ENCODE measurements around the gene MYH11.

The MYH11 gene

GRCh38 chr16:15876503-15876902, 19.7 kb upstream of the MYH11 start:
- WGBS, 2 donors (ENCODE audit: extremely low coverage in 2 of 2, insufficient read length in 2 of 2, insufficient replicate concordance in 1 of 2), result no CpG with 5 or more reads among the region's 5 CpGs
- no peak overlapping the region for H2BK120ac ChIP-seq (ENCODE audit: low read depth, low read length)
- H3K4me1 ChIP-seq (ENCODE audit: control insufficient read depth in 2 of 2, insufficient read depth in 1 of 2, low read depth in 1 of 2, low read length in 2 of 2), result no peaks in the 10 kb centered on the region
- H2AFZ ChIP-seq (ENCODE audit: low read length), result no peak overlapping the region
- H3K27me3 ChIP-seq (ENCODE audit: control insufficient read depth in 3 of 3, insufficient read depth in 3 of 3, low read depth in 1 of 3, low read length in 3 of 3), result no peaks in the 10 kb centered on the region
- no peak overlapping the region for H2BK15ac ChIP-seq (ENCODE audit: low read length)
- H4K8ac ChIP-seq (ENCODE audit: low read depth, low read length), result no peak overlapping the region
- H2AK5ac ChIP-seq (ENCODE audit: low read depth, low read length), result no peak overlapping the region
- H3K9me3 ChIP-seq (replicated peaks in 1 of 2; ENCODE audit: control insufficient read depth in 2 of 2, insufficient read depth in 1 of 2, low read depth in 1 of 2, low read length in 2 of 2), result no peaks in the 10 kb centered on the region
- H3K4me3 ChIP-seq (ENCODE audit: low read length in 2 of 2), result no peak overlapping the region
- peaks cover 3% of the 10 kb centered on the region for H3K79me1 ChIP-seq (ENCODE audit: low read depth, low read length)
- no peak overlapping the region for H2BK5ac ChIP-seq (ENCODE audit: low read length)
- H3K18ac ChIP-seq (ENCODE audit: low read length), result no peak overlapping the region
- H4K91ac ChIP-seq (ENCODE audit: low read depth, low read length, poor library complexity), result no peak overlapping the region
- H3K36me3 ChIP-seq (replicated peaks in 1 of 2; ENCODE audit: control insufficient read depth in 2 of 2, insufficient read depth in 2 of 2, low read length in 2 of 2), result peaks cover 6 to 77% of the 10 kb centered on the region in 2 donors
- no peak overlapping the region for H3K9ac ChIP-seq (ENCODE audit: low read depth, low read length, poor library complexity)
- DNase-seq (ENCODE audit: low spot score), result no peak
- H3K4ac ChIP-seq (ENCODE audit: low read length), result no peak overlapping the region
- no peak overlapping the region for H3K14ac ChIP-seq (ENCODE audit: low read length)
- no peak overlapping the region for H3K4me2 ChIP-seq (ENCODE audit: insufficient read depth, low read length, poor library complexity, severe bottlenecking)
- no peak overlapping the region for H2BK12ac ChIP-seq (ENCODE audit: low read length)
- H3K27ac ChIP-seq (replicated peaks; ENCODE audit: low read length), result no peak overlapping the region
- H3K23ac ChIP-seq (ENCODE audit: low read depth, low read length, poor library complexity), result no peak overlapping the region

GRCh38 chr16:15874745-15875314, 18.0 kb upstream of the MYH11 start:
- Histone ChIP-seq H2AFZ (ENCODE audit: low read length) (no peak overlapping the region), H2BK5ac (ENCODE audit: low read length) (no peak overlapping the region), H3K27me3 (ENCODE audit: control insufficient read depth in 3 of 3, insufficient read depth in 3 of 3, low read depth in 1 of 3, low read length in 3 of 3) (no peaks in the 10 kb centered on the region), H3K36me3 (replicated peaks in 1 of 2; ENCODE audit: control insufficient read depth in 2 of 2, insufficient read depth in 2 of 2, low read length in 2 of 2) (peaks cover 7 to 78% of the 10 kb centered on the region in 2 donors), H3K4me1 (ENCODE audit: control insufficient read depth in 2 of 2, insufficient read depth in 1 of 2, low read depth in 1 of 2, low read length in 2 of 2) (no peaks in the 10 kb centered on the region), H2BK12ac (ENCODE audit: low read length) (no peak overlapping the region), H3K23ac (ENCODE audit: low read depth, low read length, poor library complexity) (no peak overlapping the region), H3K4me2 (ENCODE audit: insufficient read depth, low read length, poor library complexity, severe bottlenecking) (no peak overlapping the region), H3K79me1 (ENCODE audit: low read depth, low read length) (peaks cover 3% of the 10 kb centered on the region), H3K4me3 (ENCODE audit: low read length in 2 of 2) (no peak overlapping the region), H4K91ac (ENCODE audit: low read depth, low read length, poor library complexity) (no peak overlapping the region), H3K4ac (ENCODE audit: low read length) (no peak overlapping the region), H4K8ac (ENCODE audit: low read depth, low read length) (no peak overlapping the region), H3K27ac (replicated peaks; ENCODE audit: low read length) (no peak overlapping the region), H3K9me3 (replicated peaks in 1 of 2; ENCODE audit: control insufficient read depth in 2 of 2, insufficient read depth in 1 of 2, low read depth in 1 of 2, low read length in 2 of 2) (no peaks in the 10 kb centered on the region), H3K14ac (ENCODE audit: low read length) (no peak overlapping the region), H2BK120ac (ENCODE audit: low read depth, low read length) (no peak overlapping the region), H2AK5ac (ENCODE audit: low read depth, low read length) (no peak overlapping the region), H3K18ac (ENCODE audit: low read length) (no peak overlapping the region), H3K9ac (ENCODE audit: low read depth, low read length, poor library complexity) (no peak overlapping the region), H2BK15ac (ENCODE audit: low read length) (no peak overlapping the region)
- DNase-seq (ENCODE audit: low spot score), result peak; percentile 31
- no CpG with 5 or more reads among the region's 7 CpGs for WGBS, 2 donors (ENCODE audit: extremely low coverage in 2 of 2, insufficient read length in 2 of 2, insufficient replicate concordance in 1 of 2)

GRCh38 chr16:15873737-15874136, 16.9 kb upstream of the MYH11 start:
- Histone ChIP-seq H2BK5ac (ENCODE audit: low read length) (no peak overlapping the region), H4K8ac (ENCODE audit: low read depth, low read length) (no peak overlapping the region), H4K91ac (ENCODE audit: low read depth, low read length, poor library complexity) (no peak overlapping the region), H2BK15ac (ENCODE audit: low read length) (no peak overlapping the region), H3K27ac (replicated peaks; ENCODE audit: low read length) (no peak overlapping the region), H2BK120ac (ENCODE audit: low read depth, low read length) (no peak overlapping the region), H2AK5ac (ENCODE audit: low read depth, low read length) (no peak overlapping the region), H3K27me3 (ENCODE audit: control insufficient read depth in 3 of 3, insufficient read depth in 3 of 3, low read depth in 1 of 3, low read length in 3 of 3) (no peaks in the 10 kb centered on the region), H3K4me3 (ENCODE audit: low read length in 2 of 2) (no peak overlapping the region), H3K18ac (ENCODE audit: low read length) (no peak overlapping the region), H3K9me3 (replicated peaks in 1 of 2; ENCODE audit: control insufficient read depth in 2 of 2, insufficient read depth in 1 of 2, low read depth in 1 of 2, low read length in 2 of 2) (no peaks in the 10 kb centered on the region), H3K36me3 (replicated peaks in 1 of 2; ENCODE audit: control insufficient read depth in 2 of 2, insufficient read depth in 2 of 2, low read length in 2 of 2) (peaks cover 10 to 77% of the 10 kb centered on the region in 2 donors), H3K4me1 (ENCODE audit: control insufficient read depth in 2 of 2, insufficient read depth in 1 of 2, low read depth in 1 of 2, low read length in 2 of 2) (no peaks in the 10 kb centered on the region), H3K4me2 (ENCODE audit: insufficient read depth, low read length, poor library complexity, severe bottlenecking) (no peak overlapping the region), H3K14ac (ENCODE audit: low read length) (no peak overlapping the region), H3K9ac (ENCODE audit: low read depth, low read length, poor library complexity) (no peak overlapping the region), H2BK12ac (ENCODE audit: low read length) (no peak overlapping the region), H3K79me1 (ENCODE audit: low read depth, low read length) (peaks cover 3% of the 10 kb centered on the region), H2AFZ (ENCODE audit: low read length) (no peak overlapping the region), H3K4ac (ENCODE audit: low read length) (no peak overlapping the region), H3K23ac (ENCODE audit: low read depth, low read length, poor library complexity) (no peak overlapping the region)
- WGBS, 2 donors (ENCODE audit: extremely low coverage in 2 of 2, insufficient read length in 2 of 2, insufficient replicate concordance in 1 of 2), result no CpG with 5 or more reads among the region's 1 CpG
- no peak for DNase-seq (ENCODE audit: low spot score)

GRCh38 chr16:15873301-15873700, 16.5 kb upstream of the MYH11 start:
- no CpG with 5 or more reads among the region's 2 CpGs for WGBS, 2 donors (ENCODE audit: extremely low coverage in 2 of 2, insufficient read length in 2 of 2, insufficient replicate concordance in 1 of 2)
- Histone ChIP-seq H3K23ac (ENCODE audit: low read depth, low read length, poor library complexity) (no peak overlapping the region), H4K91ac (ENCODE audit: low read depth, low read length, poor library complexity) (no peak overlapping the region)

More at GRCh38 chr16:15873301-15873700, 16.5 kb upstream of the MYH11 start:
- no peak overlapping the region for H3K9ac ChIP-seq (ENCODE audit: low read depth, low read length, poor library complexity)
- no peaks in the 10 kb centered on the region for H3K4me1 ChIP-seq (ENCODE audit: control insufficient read depth in 2 of 2, insufficient read depth in 1 of 2, low read depth in 1 of 2, low read length in 2 of 2)
- H3K4ac ChIP-seq (ENCODE audit: low read length), result no peak overlapping the region
- peaks cover 10 to 77% of the 10 kb centered on the region in 2 donors for H3K36me3 ChIP-seq (replicated peaks in 1 of 2; ENCODE audit: control insufficient read depth in 2 of 2, insufficient read depth in 2 of 2, low read length in 2 of 2)
- no peak overlapping the region for H2BK15ac ChIP-seq (ENCODE audit: low read length)
- no peak overlapping the region for H2BK12ac ChIP-seq (ENCODE audit: low read length)
- H3K27ac ChIP-seq (replicated peaks; ENCODE audit: low read length), result no peak overlapping the region
- H4K8ac ChIP-seq (ENCODE audit: low read depth, low read length), result no peak overlapping the region
- no peaks in the 10 kb centered on the region for H3K27me3 ChIP-seq (ENCODE audit: control insufficient read depth in 3 of 3, insufficient read depth in 3 of 3, low read depth in 1 of 3, low read length in 3 of 3)
- no peak overlapping the region for H3K14ac ChIP-seq (ENCODE audit: low read length)
- H2AK5ac ChIP-seq (ENCODE audit: low read depth, low read length), result no peak overlapping the region
- no peak overlapping the region for H3K18ac ChIP-seq (ENCODE audit: low read length)
- DNase-seq (ENCODE audit: low spot score), result no peak
- H3K79me1 ChIP-seq (ENCODE audit: low read depth, low read length), result peaks cover 3% of the 10 kb centered on the region
- no peak overlapping the region for H2AFZ ChIP-seq (ENCODE audit: low read length)
- no peak overlapping the region for H3K4me2 ChIP-seq (ENCODE audit: insufficient read depth, low read length, poor library complexity, severe bottlenecking)
- H3K4me3 ChIP-seq (ENCODE audit: low read length in 2 of 2), result no peak overlapping the region
- no peak overlapping the region for H2BK120ac ChIP-seq (ENCODE audit: low read depth, low read length)
- H2BK5ac ChIP-seq (ENCODE audit: low read length), result no peak overlapping the region
- no peaks in the 10 kb centered on the region for H3K9me3 ChIP-seq (replicated peaks in 1 of 2; ENCODE audit: control insufficient read depth in 2 of 2, insufficient read depth in 1 of 2, low read depth in 1 of 2, low read length in 2 of 2)
